Measurements from ENCODE around the gene ATXN2.
"Not testable (repeated sequence)": the region's sequence is repeated elsewhere in the genome, so short reads cannot be mapped to it uniquely, and the experiment has no call there.

Gene ATXN2

GRCh38 chr12:111570084-111570961 lies 28.8 kb downstream of the ATXN2 start:
- no peak for DNase-seq

- DNase-seq = no peak
These were observed 29.6 kb downstream of the ATXN2 start for GRCh38 chr12:111569363-111570083.

GRCh38 chr12:111560844-111561243 lies 38.3 kb downstream of the ATXN2 start:
- not testable (repeated sequence) for DNase-seq

- DNase-seq = no peak
These were observed 41.1 kb downstream of the ATXN2 start for GRCh38 chr12:111558107-111558376.

GRCh38 chr12:111557271-111558106 lies 41.6 kb downstream of the ATXN2 start:
- DNase-seq = no peak

- no peak for DNase-seq
These were observed 42.4 kb downstream of the ATXN2 start for GRCh38 chr12:111556676-111557075.

GRCh38 chr12:111555313-111555712 lies 43.8 kb downstream of the ATXN2 start:
- DNase-seq = not testable (repeated sequence)

- no peak for DNase-seq
These were observed 52.2 kb downstream of the ATXN2 start for GRCh38 chr12:111546758-111547383.

- DNase-seq = no peak
These were observed 52.9 kb downstream of the ATXN2 start for GRCh38 chr12:111546171-111546570.

GRCh38 chr12:111544032-111544431 lies 55.1 kb downstream of the ATXN2 start:
- DNase-seq = no peak

- DNase-seq = no peak
These were observed 66.4 kb downstream of the ATXN2 start for GRCh38 chr12:111532751-111533150.

- DNase-seq = peak; percentile 45
These were observed 69.4 kb downstream of the ATXN2 start for GRCh38 chr12:111529424-111530368.

- no peak for DNase-seq
These were observed 75.4 kb downstream of the ATXN2 start for GRCh38 chr12:111523587-111524167.

- no peak for DNase-seq
These were observed 77.3 kb downstream of the ATXN2 start for GRCh38 chr12:111521801-111522200.

GRCh38 chr12:111519937-111520336 lies 79.2 kb downstream of the ATXN2 start:
- no peak for DNase-seq

GRCh38 chr12:111519083-111519482 lies 80.0 kb downstream of the ATXN2 start:
- DNase-seq = no peak

- DNase-seq = not testable (repeated sequence)
These were observed 91.4 kb downstream of the ATXN2 start for GRCh38 chr12:111507719-111508118.

GRCh38 chr12:111507258-111507657 lies 91.9 kb downstream of the ATXN2 start:
- DNase-seq = not testable (repeated sequence)

- no peak for DNase-seq
These were observed 92.9 kb downstream of the ATXN2 start for GRCh38 chr12:111506260-111506659.

GRCh38 chr12:111505601-111506036 lies 93.5 kb downstream of the ATXN2 start:
- no peak for DNase-seq

- DNase-seq = no peak
These were observed 96.0 kb downstream of the ATXN2 start for GRCh38 chr12:111503116-111503515.
